Stimulated activated naive B cell treated with anti-CD40 and anti-IgM and Interleukin-4, amounts not matched to agents 10 μg/mL and 1 μg/mL and 100 μg/mL, for 72 hours (primary cell): ENCODE data around the gene EIF4E1B.
A peak's percentile ranks its signal among the peaks of the same experiment; 100 is the strongest.

Experiments
- ATAC-seq, 2 donors: fragments of 150-1000 bp; cut with Tn5 transposase; replicated peaks; 2 replicates each; pipeline ENCODE4 v1.10.0; 2021; ENCODE audit warnings: moderate library complexity in 1 of 2
- DNase-seq: peaks from one replicate; pipeline ENCODE4 v3.0.0; 2021
- H3K27ac Mint-ChIP-seq: one replicate; pipeline ENCODE4 v1.8.0; 2022; ENCODE audit warnings: mild to moderate bottlenecking, mixed read lengths
- H3K27me3 Mint-ChIP-seq, 2 donors: one replicate each; pipeline ENCODE4 v1.8.0; 2022; ENCODE audit warnings: mixed read lengths in 2 of 2
- H3K36me3 Mint-ChIP-seq, 2 donors: one replicate each; pipeline ENCODE4 v1.8.0; 2022; ENCODE audit warnings: mixed read lengths in 2 of 2, mild to moderate bottlenecking in 1 of 2
- H3K4me1 Mint-ChIP-seq, 2 donors: one replicate each; pipeline ENCODE4 v1.8.0; 2022; ENCODE audit warnings: mixed read lengths in 2 of 2, mild to moderate bottlenecking in 1 of 2
- H3K4me3 Mint-ChIP-seq, 2 donors: one replicate each; pipeline ENCODE4 v1.8.0; 2022; ENCODE audit warnings: mild to moderate bottlenecking in 2 of 2, mixed read lengths in 2 of 2, moderate library complexity in 1 of 2
- H3K9me3 Mint-ChIP-seq, 2 donors: one replicate each; pipeline ENCODE4 v1.8.0; 2022; ENCODE audit warnings: mixed read lengths in 2 of 2, mild to moderate bottlenecking in 1 of 2

EIF4E1B gene

DNA sequence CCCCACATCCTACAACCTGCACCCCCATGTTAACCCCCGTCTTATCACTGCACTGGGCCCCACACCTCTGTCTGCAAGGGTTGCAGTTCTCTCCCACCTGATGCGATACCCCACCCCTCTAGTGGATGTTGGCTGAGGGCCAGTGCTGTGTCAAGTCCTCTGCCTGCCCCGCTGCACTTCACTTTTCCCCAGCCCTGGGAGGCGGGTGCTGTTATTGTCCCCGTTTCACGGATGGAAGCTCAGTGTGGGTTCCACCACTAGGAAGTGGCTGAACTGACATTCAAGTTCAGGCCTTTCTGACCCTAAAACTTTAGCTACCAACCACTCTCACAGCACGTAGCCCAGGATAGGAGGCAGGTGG, 3.6 kb upstream of the EIF4E1B start:
- H3K4me1 Mint-ChIP-seq: peaks cover 22 to 28% of the 10 kb centered on the region in 2 donors
- H3K4me3 Mint-ChIP-seq: no peak overlapping the region
- DNase-seq: no peak
- peaks cover 50 to 73% of the 10 kb centered on the region in 2 donors for H3K27me3 Mint-ChIP-seq
- no peaks in the 10 kb centered on the region for H3K9me3 Mint-ChIP-seq
- no peak overlapping the region for H3K27ac Mint-ChIP-seq
- ATAC-seq: peak; percentile 5 to 28
- H3K36me3 Mint-ChIP-seq: no peaks in the 10 kb centered on the region

DNA sequence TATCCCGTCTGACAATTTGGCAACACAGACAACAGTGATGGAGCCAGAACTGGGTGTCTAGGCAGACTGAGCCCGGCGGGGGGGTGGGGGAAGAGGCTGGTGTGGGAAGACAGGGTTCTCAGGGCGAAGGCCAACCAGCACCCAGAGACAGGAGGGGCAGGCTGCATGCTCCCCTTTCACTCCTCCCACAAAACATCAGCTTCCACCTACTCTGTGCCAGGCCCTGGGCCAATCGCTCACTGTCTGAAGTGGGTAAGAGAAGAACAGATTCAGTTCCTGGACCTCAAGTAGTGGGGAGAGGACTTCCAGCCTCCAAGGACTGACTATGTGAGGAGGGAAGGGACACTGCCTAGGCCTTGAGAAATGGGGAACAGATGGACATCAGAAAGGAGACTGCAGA, 2.9 kb upstream of the EIF4E1B start:
- Mint-ChIP-seq H3K9me3 (no peaks in the 10 kb centered on the region), H3K4me3 (peak overlapping the region in 1 of 2 donors; percentile 43), H3K27ac (no peak overlapping the region), H3K4me1 (peaks cover 22 to 28% of the 10 kb centered on the region in 2 donors), H3K36me3 (no peaks in the 10 kb centered on the region), H3K27me3 (peaks cover 42 to 66% of the 10 kb centered on the region in 2 donors)
- no peak for DNase-seq
- no peak for ATAC-seq

DNA sequence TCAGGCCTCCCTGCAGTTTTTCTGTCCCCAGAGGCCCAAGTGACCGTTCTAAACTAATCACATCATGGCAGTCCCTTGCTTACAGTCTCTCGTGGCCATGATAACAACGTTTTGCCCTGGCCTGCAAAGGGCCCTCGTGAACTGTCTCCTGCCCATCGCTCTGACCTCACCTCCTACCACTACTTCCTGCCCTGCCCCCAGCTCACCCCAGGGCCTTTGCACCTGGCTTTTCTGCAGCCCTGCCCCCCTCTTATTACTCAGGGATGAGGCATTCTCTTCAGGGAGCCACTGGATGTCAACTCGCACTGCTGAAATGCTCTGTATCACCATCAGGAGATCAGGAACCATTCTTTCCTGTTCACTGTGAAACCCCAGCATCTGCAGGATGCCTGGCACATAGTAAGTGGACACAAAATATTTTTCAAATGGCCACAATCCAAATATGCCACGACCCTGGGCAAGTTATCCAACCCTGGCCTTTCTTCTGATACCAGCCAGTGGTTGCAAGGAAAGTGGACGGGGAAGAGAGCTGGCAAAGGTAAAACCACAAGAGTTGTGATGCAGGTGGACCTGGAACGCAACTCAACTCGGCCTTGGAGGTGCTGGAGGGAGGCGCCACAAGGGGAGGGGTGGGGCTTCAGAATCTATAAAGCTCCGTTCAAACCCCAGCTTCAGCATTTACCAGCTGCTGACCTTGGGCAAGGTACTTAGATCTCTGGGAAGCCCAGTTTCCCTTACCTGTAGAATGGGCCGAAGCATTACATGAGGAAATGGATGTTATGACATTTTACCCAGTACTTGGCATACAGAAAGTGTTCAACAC, 1.9 kb upstream of the EIF4E1B start:
- DNase-seq: no peak
- Mint-ChIP-seq H3K27me3 (peaks cover 42 to 57% of the 10 kb centered on the region in 2 donors), H3K4me3 (peak overlapping the region in 1 of 2 donors; percentile 41), H3K4me1 (peaks cover 24 to 31% of the 10 kb centered on the region in 2 donors), H3K36me3 (no peaks in the 10 kb centered on the region), H3K27ac (no peak overlapping the region), H3K9me3 (no peaks in the 10 kb centered on the region)
- ATAC-seq: no peak

DNA sequence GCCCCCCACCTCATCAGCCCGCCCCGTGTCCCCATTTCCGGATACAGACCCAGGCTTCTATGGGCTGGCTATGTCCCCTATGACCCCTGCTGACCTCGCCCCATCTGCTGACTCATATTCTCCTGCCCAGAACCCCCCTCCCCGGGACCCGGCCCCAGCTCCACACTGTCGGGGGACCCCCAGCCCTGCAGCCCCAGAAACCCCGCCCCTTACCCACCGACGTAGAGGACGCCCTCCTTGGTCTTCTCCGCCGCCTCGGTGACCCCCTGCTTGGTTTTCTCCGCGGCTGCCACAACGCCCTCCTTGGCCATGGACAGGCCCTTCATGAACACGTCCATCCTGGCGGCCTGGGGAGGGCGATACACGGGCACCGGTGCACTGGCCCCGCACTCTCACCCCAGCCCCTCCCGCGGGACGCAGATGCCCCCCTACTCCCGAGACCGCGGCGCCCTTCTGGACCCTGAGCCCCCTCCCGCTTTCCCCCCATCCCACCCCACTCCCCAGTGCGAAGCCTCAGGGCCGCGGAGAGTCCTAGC, 1.1 kb upstream of the EIF4E1B start:
- peaks cover 42 to 51% of the 10 kb centered on the region in 2 donors for H3K27me3 Mint-ChIP-seq

DNA sequence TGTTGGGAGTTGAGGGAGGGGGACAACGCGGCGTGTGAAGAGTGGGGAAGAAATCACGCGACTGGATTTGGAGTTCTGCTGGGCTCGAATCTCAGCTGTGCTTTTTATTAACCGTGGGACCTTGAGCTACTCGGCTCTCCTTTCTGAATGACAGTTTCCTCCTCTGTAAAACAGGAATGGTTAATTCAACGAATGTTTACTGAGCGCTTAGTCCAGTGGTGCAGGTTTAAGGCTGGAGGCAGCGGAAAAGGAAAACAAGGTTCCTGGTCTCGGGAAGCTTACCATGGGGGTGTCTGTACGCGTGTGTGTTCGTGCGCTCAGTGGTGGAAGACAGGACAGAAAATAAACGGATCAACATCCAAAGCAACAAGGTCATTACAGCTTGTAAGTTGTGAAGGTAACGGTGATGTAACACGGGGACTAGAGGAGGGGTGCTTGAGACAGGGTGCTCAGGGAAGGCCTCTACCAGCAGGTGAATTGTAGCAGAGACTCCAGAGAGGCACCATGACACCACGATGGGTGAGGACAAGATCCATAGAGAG, 277 bp downstream of the EIF4E1B start:
- no peaks in the 10 kb centered on the region for H3K36me3 Mint-ChIP-seq
- DNase-seq (no peak), ATAC-seq (peak; percentile 14 to 18)
- peaks cover 44 to 45% of the 10 kb centered on the region in 2 donors for H3K27me3 Mint-ChIP-seq
- H3K9me3 Mint-ChIP-seq: peaks cover 0 to 3% of the 10 kb centered on the region in 2 donors
- H3K4me3 Mint-ChIP-seq: peak overlapping the region; percentile 71 to 79
- no peak overlapping the region for H3K27ac Mint-ChIP-seq
- peaks cover 37 to 47% of the 10 kb centered on the region in 2 donors for H3K4me1 Mint-ChIP-seq

More for the DNA sequence above, 1.1 kb upstream of the EIF4E1B start:
- Mint-ChIP-seq H3K4me1 (peaks cover 31 to 39% of the 10 kb centered on the region in 2 donors), H3K36me3 (no peaks in the 10 kb centered on the region), H3K27ac (no peak overlapping the region), H3K9me3 (no peaks in the 10 kb centered on the region), H3K4me3 (peak overlapping the region; percentile 62 to 79)
- DNase-seq (no peak), ATAC-seq (no peak)

DNA sequence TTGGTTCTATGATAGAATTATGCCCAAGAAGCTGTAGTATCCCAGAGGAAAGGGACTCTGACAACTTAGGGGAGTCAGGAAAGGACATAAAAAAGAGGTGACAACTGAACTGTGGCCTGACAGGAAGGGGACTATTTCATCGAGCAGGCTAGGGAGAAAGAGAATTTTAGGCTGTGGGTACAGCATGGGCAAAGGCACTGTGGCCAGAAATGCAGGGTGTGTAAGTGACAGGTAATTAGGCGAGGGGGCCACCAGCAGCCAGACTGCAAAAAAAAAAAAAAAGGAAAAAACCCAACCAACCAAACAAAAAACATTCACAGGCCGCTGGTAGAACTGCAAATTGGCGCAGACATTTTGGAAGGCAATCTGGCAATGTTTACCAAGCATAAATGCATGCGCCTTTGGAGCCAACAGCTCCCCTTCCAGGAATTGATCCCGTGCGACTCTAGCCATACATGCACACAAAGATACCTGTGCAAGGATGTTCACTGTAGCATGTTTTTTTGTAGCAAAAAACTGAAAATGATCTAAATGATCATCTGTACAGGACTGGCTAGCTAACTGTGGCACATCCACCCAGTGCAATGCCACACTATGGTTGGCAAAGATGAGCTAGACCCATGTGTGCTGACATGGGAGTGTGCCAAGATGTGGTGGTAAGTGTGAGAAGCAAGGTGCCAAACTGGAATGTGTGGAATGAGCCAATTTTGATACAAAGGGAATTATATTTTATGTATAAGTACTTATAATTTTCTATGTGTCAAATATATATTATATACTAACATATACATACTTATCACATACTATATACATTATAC, 1.1 kb downstream of the EIF4E1B start:
- H3K27ac Mint-ChIP-seq: no peak overlapping the region

DNA sequence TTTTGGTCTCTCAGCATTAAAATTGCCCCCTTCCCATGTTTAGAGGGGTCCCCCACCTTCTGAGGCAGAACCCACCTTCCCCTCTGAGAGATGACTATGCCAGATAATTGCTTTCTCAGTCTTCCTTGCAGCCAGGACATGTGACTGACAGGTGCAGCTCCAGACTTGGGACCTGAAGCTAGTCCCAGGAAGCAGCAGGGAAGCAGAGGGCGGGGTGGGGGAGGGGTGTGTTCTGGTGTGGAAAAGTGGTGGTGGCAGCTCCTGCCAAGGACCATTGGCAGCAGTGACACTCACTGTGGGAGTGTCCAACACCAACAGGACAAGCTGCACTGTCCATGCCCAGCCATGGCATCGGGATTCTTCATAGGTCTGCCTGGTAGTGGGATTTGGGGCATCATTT, 2.3 kb downstream of the EIF4E1B start:
- Mint-ChIP-seq H3K27me3 (peaks cover 29 to 30% of the 10 kb centered on the region in 2 donors), H3K4me1 (peaks cover 33 to 34% of the 10 kb centered on the region in 2 donors), H3K36me3 (no peaks in the 10 kb centered on the region), H3K4me3 (no peak overlapping the region), H3K27ac (no peak overlapping the region), H3K9me3 (peaks cover 0 to 3% of the 10 kb centered on the region in 2 donors)
- DNase-seq: no peak
- ATAC-seq: no peak

More for the DNA sequence above, 1.1 kb downstream of the EIF4E1B start:
- Mint-ChIP-seq H3K36me3 (no peaks in the 10 kb centered on the region), H3K9me3 (peaks cover 0 to 3% of the 10 kb centered on the region in 2 donors), H3K4me3 (no peak overlapping the region), H3K27me3 (peaks cover 38 to 40% of the 10 kb centered on the region in 2 donors), H3K4me1 (peaks cover 37 to 46% of the 10 kb centered on the region in 2 donors)
- ATAC-seq: no peak
- no peak for DNase-seq

DNA sequence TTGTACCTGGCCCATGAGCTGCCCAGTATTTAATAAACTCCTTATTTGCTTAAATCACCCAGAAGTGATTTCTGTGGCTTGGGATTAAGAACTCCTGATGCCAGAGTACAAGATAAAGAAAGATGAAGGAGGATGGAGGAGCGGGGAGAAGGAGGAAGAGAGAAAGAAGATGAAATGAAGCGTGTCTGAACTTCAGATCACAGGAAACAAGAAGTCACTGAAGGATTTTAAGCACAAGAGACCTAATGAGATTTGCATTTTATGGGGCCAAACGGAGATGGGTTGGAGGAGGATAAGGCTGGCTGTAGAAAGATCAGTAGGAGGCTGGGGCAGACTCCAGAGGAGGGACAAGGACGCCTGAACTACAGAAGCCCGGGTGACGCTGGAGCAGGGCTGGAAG, 3.1 kb downstream of the EIF4E1B start:
- Mint-ChIP-seq H3K4me1 (peaks cover 29 to 32% of the 10 kb centered on the region in 2 donors), H3K36me3 (no peaks in the 10 kb centered on the region), H3K27me3 (peaks cover 27 to 29% of the 10 kb centered on the region in 2 donors), H3K9me3 (peaks cover 2 to 3% of the 10 kb centered on the region in 2 donors), H3K4me3 (peak overlapping the region; percentile 4 to 10), H3K27ac (peak overlapping the region; percentile 6)
- DNase-seq (no peak), ATAC-seq (peak; percentile 44 to 48)

DNA sequence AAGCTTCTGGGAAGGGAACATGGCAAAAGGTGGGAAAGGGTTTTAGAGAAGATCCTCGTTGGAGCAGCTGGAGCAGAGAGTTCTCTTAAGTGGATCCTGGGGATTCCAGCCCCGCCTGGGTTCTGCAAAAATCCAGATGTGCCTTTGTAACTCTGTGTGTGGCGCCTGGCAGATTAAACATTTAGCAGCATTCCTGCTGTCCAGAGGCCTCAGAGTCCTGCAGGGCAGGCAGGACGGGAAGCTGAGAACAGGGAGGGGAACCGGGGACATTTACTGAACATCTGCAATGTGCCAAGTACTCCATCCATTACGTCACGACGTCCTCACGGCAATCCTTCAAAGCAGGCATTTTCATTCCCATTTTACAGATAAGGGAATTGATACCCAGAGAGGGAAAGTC, 6.0 kb downstream of the EIF4E1B start:
- no peak for ATAC-seq
- no peak overlapping the region for H3K4me3 Mint-ChIP-seq
- peaks cover 2 to 3% of the 10 kb centered on the region in 2 donors for H3K9me3 Mint-ChIP-seq
- no peak overlapping the region for H3K27ac Mint-ChIP-seq
- no peaks in the 10 kb centered on the region for H3K36me3 Mint-ChIP-seq
- DNase-seq: no peak
- peaks cover 14 to 16% of the 10 kb centered on the region in 2 donors for H3K27me3 Mint-ChIP-seq
- peaks cover 16 to 22% of the 10 kb centered on the region in 2 donors for H3K4me1 Mint-ChIP-seq

DNA sequence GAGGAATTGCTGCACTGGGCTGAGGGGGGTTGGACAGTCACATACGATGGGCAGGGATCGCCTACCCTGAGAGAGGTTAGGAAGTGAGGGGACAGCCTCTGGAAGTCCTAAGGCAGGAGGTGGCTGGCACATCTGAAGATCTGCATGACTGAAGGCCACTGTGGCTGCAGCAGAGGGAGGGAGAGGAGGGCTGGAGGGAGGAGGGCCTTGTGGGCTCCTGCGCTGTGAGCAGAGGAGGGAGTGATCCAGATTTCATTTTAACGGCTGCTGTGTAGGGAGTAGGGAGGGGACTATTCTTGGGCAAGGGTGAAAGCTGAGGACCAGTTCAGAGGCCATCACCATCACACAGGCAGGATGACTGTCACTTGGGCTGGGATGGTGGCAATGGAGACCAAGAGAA, 7.1 kb downstream of the EIF4E1B start:
- H3K36me3 Mint-ChIP-seq: no peaks in the 10 kb centered on the region

DNA sequence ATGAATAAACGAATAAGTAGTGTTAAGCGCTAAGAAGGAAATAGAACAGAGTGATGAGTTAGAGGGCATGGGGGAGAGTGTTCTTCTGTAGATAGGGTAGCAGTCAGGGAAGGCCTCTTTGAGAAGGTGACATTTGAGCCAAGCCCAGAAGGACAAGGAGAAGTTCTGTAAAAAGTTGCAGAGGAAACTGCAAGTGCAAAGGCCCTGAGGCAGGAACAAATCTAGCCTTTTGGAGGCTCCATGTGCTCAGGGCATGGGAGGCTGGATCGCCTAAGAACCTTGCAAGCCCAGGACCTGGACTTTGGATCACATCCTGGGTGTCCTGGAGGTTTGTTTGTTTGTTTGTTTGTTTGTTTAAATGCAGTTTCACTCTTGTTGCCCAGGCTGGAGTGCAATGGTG, 8.0 kb downstream of the EIF4E1B start:
- Mint-ChIP-seq H3K4me3 (no peak overlapping the region), H3K27me3 (peaks cover 14 to 16% of the 10 kb centered on the region in 2 donors), H3K36me3 (no peaks in the 10 kb centered on the region), H3K27ac (no peak overlapping the region), H3K9me3 (peaks cover 2 to 3% of the 10 kb centered on the region in 2 donors), H3K4me1 (peaks cover 15 to 17% of the 10 kb centered on the region in 2 donors)
- DNase-seq (no peak), ATAC-seq (no peak)

More for the DNA sequence above, 7.1 kb downstream of the EIF4E1B start:
- H3K27ac Mint-ChIP-seq: no peak overlapping the region
- H3K27me3 Mint-ChIP-seq: peaks cover 14 to 16% of the 10 kb centered on the region in 2 donors
- H3K4me3 Mint-ChIP-seq: no peak overlapping the region
- DNase-seq (no peak), ATAC-seq (no peak)
- H3K9me3 Mint-ChIP-seq: peaks cover 2 to 3% of the 10 kb centered on the region in 2 donors
- H3K4me1 Mint-ChIP-seq: peaks cover 16 to 19% of the 10 kb centered on the region in 2 donors

DNA sequence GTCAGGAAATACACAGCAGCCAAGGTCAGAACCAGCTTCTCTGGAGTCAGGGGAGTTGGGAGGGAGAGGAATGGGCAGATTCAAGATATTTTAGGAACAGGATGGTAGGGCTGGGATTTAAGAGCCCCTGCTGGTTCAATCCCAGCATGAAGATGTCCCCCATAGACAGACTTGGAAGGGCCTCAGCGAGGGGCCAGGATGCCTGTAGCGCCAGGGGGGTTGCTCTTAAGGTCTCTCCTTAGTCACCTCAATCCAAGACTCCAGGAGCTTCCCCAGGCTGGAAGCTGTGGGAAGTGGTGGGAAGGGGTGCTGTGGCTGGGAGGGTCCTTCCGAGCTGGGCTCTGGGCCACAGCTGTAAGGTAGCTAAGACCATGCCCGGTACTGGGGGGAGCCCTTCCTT, 8.7 kb downstream of the EIF4E1B start:
- ATAC-seq: no peak
- DNase-seq: no peak
- Mint-ChIP-seq H3K4me1 (peaks cover 8 to 10% of the 10 kb centered on the region in 2 donors), H3K36me3 (no peaks in the 10 kb centered on the region), H3K27ac (no peak overlapping the region), H3K27me3 (peaks cover 14 to 16% of the 10 kb centered on the region in 2 donors), H3K4me3 (no peak overlapping the region), H3K9me3 (peaks cover 2 to 3% of the 10 kb centered on the region in 2 donors)

DNA sequence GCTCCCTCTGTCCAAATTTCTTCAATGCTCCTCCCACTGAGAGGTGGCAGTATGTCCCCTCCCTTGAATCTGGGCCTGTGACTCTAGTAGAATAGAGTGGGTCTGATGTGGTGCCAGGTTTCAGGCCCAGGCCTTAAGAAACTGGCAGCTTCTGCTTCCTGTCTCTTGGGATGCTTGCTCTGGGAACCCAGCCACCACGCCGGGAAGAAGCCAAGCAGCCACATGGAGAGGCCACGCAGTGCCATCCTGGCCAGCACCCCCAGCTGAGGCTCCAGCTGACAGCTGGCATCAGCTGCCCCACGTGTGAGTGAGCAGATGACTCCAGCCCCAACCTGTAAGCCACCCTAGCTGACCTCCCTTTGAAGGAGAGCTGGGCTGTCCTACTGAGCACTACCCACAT, 9.5 kb downstream of the EIF4E1B start:
- DNase-seq: no peak
- H3K9me3 Mint-ChIP-seq: peaks cover 2 to 3% of the 10 kb centered on the region in 2 donors
- peaks cover 14 to 15% of the 10 kb centered on the region in 2 donors for H3K27me3 Mint-ChIP-seq
- ATAC-seq: no peak
- no peak overlapping the region for H3K4me3 Mint-ChIP-seq
- H3K27ac Mint-ChIP-seq: no peak overlapping the region
- H3K36me3 Mint-ChIP-seq: no peaks in the 10 kb centered on the region
- peaks cover 4 to 5% of the 10 kb centered on the region in 2 donors for H3K4me1 Mint-ChIP-seq

DNA sequence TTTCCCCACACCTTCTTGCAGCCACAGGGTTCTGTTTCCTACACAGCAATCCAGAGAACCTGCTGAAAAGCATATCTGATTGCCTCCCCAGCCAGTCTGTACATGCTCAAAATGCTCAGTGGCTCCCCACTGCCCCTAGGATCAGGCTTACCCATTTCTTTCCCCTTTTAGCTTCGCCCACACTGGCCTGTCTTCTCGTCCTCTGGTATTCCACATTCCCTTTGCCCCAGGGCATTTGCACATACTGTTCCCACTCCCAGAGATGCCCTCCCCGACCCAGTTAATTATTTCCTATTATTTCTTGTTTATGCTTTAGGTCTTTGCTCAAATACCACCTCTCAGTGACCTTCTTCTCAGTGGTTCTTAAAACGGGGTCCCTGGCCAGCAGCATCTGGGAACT, 10.1 kb downstream of the EIF4E1B start:
- H3K27ac Mint-ChIP-seq: no peak overlapping the region
- ATAC-seq: no peak
- peaks cover 0 to 2% of the 10 kb centered on the region in 2 donors for H3K9me3 Mint-ChIP-seq
- DNase-seq: no peak
- no peaks in the 10 kb centered on the region for H3K36me3 Mint-ChIP-seq
- peaks cover 0 to 2% of the 10 kb centered on the region in 2 donors for H3K4me1 Mint-ChIP-seq
- H3K4me3 Mint-ChIP-seq: no peak overlapping the region
- peaks cover 11 to 14% of the 10 kb centered on the region in 2 donors for H3K27me3 Mint-ChIP-seq
